ENCODE measurements around the gene PCDH9. TPM values are rescaled to one million over a fixed set of nuclear protein-coding genes. Genes with fewer than 3 reads are reported as not detected.
"Not testable (repeated sequence)": the region's sequence is repeated elsewhere in the genome, so short reads cannot be mapped to it uniquely, and the experiment has no call there.

PCDH9 gene
- total RNA-seq, 1 donor from 2014 or later, result 19.0 TPM

DNA sequence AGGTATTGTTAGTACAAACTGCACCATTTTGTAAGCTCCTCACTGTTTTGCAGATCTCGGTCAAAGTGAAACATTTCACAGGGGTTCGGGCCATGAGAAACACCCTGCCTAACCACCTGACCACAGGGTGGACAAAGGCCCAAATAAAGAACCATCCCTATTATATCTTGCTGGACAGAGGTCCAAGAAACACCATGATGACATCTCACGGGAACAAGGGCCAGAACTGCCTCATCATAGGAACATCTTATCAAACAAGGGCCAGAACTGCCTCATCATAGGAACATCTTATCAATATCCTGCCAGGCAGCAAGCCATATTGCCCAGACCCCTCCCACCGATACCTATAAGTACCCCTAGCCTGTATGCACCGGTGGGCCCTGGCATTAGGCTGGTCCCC, 99.7 kb downstream of the PCDH9 start:
- no peak for DNase-seq (ENCODE audit: low spot score)

DNA sequence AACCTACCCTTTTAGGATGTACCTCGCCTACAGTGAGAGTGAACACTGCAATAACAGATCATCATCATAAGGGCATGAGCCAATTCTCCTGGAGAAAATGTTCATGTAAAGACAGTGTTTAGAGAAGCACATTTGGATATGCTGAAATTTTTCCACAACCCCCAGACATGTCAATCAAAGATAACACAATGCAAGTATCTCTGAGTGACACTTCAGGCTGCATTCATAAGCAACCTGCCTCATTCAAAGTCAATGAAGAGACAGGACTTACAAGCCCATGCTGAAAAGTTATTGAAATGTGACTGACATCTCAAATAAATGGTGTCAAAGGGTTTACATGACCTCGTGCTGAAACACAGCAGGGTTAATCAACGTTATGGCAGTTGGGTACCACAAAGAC, 102.0 kb downstream of the PCDH9 start:
- no peak for DNase-seq (ENCODE audit: low spot score)

- DNase-seq (ENCODE audit: low spot score), result no peak
These were observed 104.5 kb downstream of the PCDH9 start for GRCh38 chr13:67125681-67126080.

DNA sequence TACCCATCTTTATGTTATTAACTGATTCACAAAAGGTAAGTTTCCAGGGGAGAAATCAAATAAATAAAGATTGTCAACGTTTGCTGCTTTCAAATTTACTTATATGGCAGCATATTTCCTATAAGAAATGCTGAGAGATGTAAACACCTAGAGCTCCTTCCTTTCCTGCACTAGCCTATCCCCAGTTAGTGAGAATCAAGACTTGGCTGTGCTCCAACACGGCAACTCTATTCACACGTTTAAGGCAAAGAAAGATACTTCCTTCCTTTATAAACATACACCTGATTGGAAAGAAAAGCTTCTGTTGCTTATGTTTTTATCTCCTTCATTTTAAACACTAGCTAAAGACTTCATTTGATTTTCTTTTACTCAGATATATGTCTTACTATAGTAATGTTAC, 107.0 kb downstream of the PCDH9 start:
- no peak for DNase-seq (ENCODE audit: low spot score)

DNA sequence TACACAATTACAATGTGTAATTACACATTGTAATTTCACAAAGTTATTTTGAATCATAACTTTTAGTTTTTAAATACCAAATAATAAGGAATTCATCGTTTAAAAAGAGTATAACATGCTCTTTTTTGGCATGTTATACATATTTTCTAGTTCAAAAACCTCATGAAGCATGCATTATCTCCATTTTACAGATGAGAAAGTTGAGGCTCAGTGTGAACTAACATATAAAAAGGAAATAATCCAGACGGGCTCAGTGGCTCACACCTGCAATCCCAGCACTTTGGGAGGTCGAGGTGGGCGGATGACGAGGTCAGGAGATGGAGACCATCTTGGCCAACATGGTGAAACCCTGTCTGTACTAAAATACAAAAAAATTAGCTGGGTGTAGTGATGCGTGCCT, 107.9 kb downstream of the PCDH9 start:
- DNase-seq (ENCODE audit: low spot score), result no peak

DNA sequence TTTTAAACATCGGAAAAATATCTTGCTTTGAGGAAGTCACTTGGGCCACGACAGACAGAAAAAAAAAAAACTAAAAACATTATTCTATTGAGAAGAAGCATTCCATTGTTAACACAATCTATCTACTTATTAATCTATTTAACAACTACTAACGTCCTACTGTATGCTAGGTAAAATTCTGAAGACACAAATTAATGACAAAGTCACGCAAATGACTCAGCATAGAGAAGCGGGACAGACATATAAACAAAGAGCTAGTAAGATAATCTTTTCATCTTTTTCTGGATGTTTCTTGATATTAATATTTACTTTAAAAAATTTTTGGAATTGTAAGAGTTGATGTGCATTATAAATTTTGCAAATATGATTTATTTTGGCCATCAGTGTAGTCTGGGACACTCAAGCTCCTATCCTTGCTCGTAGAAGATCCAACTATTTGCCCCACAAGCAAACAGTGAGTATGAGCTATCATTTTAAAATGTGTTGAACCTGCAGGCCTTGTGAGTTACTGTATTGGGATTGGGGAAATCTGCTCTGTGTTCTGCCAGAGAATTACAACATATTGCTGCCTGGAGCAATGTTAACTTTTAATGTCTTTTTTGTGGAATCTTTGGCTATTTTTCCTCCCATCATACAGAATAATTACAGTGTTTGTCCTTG, 109.1 kb downstream of the PCDH9 start:
- DNase-seq (ENCODE audit: low spot score), result no peak

GRCh38 chr13:67119481-67119894, 110.6 kb downstream of the PCDH9 start:
- no peak for DNase-seq (ENCODE audit: low spot score)

GRCh38 chr13:67118277-67118676, 111.9 kb downstream of the PCDH9 start:
- DNase-seq (ENCODE audit: low spot score), result no peak

GRCh38 chr13:67117010-67117550, 113.1 kb downstream of the PCDH9 start:
- no peak for DNase-seq (ENCODE audit: low spot score)

- DNase-seq (ENCODE audit: low spot score), result no peak
These were observed 122.2 kb downstream of the PCDH9 start for GRCh38 chr13:67107979-67108378.

DNA sequence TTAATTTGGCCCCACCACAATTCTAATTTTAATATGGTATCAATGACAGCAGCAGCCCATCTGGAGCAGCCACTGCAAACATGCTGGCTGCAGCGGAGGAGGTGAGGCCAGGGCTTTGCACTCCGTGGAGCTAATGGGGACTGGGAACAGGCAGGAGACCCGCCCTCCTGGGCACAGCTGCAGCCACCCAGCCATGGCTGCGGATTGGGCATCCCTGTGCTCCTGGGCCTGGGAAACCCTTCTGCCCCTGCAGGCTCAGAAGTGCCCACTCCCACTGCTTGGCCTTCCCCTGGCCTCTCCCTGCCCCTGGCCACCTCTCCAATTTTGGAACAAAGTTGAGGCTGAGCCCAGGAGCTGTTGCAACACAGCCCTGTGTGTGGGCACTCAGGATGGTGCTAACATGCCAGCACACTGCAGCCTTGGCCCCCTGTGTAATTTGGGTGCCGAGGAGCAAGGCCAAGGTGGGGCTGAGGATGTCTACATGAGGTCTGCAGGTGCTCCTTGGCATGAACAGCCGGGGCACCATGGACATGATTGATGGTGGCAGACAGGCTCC, 123.6 kb downstream of the PCDH9 start:
- DNase-seq (ENCODE audit: low spot score), result no peak

- no peak for DNase-seq (ENCODE audit: low spot score)
These were observed 128.2 kb downstream of the PCDH9 start for GRCh38 chr13:67101730-67102467.

DNA sequence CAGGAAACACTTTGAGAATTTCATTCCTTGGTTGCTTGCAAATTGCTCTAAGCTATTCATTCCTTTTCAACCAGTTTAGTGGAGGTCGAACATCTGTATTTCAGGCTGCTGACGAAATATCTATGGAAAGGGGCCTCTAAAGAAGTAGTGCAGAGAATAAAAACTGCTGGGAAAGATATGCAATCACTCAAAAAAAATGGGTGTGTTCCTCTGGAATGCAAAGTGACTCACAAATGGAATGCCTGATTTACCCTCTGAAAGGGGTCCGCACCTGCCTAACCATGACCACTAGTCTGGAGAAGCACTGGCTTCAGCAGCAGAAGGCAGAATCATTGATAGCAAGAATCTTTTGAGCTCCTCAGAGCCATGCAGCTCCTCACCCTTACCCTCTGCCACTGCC, 129.4 kb downstream of the PCDH9 start:
- no peak for DNase-seq (ENCODE audit: low spot score)

DNA sequence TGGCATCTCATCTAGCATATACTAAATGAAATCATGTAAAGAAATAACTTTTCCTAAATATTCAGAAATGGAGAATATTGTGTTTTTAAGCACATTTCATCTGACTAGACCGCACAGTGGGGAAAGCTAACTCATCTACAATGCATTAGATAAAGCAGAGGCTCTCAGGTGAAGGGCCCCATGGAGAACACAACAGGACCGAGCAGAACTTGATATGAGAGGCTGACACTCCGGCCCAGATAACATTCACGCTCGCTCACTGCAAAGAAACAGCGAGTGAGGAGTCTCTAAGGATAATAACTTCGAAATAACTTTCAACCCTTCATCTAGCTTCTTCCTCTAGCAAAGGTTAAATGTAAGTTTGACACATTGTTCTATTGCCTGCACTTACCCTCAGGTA, 130.6 kb downstream of the PCDH9 start:
- DNase-seq (ENCODE audit: low spot score), result no peak

DNA sequence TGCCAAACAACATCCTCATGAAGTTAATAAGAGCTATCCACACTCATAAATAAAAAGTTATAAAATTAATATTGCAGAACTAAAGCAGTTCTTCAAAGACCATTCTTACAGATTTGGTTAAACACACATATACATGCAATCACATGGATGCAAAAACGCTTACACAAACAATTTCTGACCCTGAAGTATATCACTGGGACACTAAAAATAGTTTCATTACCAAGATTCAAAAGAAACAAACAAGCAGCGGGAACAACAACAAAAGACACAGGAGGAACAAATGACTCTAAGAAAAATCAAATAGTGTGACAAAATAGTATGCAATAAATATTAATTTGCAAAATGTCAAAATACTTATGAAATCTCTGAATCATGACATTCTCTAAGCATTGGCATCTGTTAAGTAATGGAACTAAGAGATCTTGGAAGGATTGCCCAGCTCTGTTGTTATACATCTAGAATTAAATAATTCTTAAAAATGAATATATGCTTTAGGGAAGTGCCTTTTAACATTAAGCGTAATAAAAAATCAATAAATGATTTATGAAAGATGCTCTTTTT, 132.2 kb downstream of the PCDH9 start:
- no peak for DNase-seq (ENCODE audit: low spot score)

DNA sequence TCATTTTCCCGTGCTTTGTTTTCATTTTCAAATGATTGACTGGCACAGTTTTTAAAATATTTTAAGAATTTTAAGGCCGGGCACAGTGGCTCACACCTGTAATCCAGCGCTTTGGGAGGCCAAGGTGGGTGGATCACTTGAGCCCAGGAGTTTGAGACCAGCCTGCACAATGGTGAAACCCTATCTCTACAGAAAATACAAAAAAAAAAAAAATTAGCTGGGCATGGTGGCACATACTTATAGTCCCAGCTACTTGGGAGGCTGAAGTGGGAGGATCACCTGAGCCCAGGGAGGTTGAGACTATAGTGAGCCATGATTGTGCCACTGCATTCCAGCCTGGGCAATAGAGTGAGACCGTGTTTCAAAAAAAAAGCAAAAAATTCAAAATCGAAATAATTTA, 133.2 kb downstream of the PCDH9 start:
- DNase-seq (ENCODE audit: low spot score), result not testable (repeated sequence)

DNA sequence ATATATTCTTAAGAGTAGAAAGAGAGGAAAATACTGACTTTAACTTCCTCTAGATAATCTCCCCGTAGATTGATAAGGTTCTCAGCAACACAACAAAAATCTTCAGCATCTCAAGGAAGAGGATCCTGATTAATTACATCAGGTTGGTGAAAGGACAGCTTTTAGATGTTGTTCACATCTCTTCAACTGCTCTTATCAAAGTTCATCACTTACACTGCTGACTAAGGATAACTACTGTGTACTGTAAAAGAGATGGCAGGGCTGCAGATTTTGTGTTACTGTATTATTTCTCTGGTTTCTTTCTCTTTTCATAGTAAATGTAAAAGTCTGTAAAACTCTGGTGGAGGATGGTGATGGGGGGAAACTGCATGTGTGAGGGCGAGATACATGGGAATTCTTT, 133.7 kb downstream of the PCDH9 start:
- DNase-seq (ENCODE audit: low spot score), result no peak

- no peak for DNase-seq (ENCODE audit: low spot score)
These were observed 134.5 kb downstream of the PCDH9 start for GRCh38 chr13:67095621-67096020.

GRCh38 chr13:67094952-67095351, 135.2 kb downstream of the PCDH9 start:
- no peak for DNase-seq (ENCODE audit: low spot score)

- no peak for DNase-seq (ENCODE audit: low spot score)
These were observed 136.1 kb downstream of the PCDH9 start for GRCh38 chr13:67094078-67094477.

- no peak for DNase-seq (ENCODE audit: low spot score)
These were observed 138.5 kb downstream of the PCDH9 start for GRCh38 chr13:67091603-67092002.

- DNase-seq (ENCODE audit: low spot score), result no peak
These were observed 139.3 kb downstream of the PCDH9 start for GRCh38 chr13:67090856-67091255.

DNA sequence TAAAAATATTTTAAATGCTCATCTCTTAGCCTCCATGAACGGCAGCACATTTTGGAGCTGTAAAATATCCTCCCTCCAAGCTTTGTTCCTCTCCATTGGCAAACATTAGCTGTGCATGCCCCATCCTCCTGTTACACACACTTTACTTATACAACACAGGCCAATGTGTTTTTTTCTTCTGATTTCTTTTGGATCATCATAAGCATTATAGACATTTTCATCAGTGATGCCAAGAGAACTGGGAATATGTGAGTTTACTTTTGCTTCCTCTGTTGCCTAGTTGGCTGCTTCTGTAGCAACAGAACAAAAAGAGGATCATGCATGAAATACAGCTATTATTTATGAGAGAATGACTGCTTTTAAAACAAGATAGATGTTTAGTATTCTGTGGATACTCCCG, 142.6 kb downstream of the PCDH9 start:
- no peak for DNase-seq (ENCODE audit: low spot score)
